ENCODE data around the gene EPHB2.

EPHB2 gene

DNA sequence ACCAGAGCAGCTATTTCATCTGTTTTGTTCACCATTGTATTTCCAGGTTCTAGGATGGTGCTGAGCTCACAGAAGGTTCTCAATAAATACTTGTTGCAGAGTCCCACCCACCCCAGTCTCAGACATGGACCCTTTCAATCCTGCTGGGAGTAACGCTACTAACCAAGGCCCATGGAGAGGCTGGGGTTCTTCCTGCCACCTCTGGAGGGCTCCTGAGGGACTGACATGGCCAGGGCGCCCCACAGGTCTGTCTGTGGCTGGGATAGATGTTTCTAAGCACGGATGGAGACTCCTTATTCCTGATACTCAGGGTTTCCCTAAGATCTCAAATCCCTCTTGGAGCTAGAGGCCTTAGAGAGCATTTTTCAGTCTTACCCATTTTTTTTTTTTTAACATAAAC is 87.4 kb downstream of the EPHB2 start:
- H3K27me3 Mint-ChIP-seq (ENCODE audit: low read depth), result peaks cover 3% of the 10 kb centered on the region
- H3K36me3 Mint-ChIP-seq (ENCODE audit: low read depth), result no peaks in the 10 kb centered on the region
- H3K4me1 Mint-ChIP-seq (ENCODE audit: low read depth), result no peaks in the 10 kb centered on the region
- no peak overlapping the region for H3K27ac Mint-ChIP-seq
- H3K9me3 Mint-ChIP-seq, result no peaks in the 10 kb centered on the region
- no peak overlapping the region for H3K4me3 Mint-ChIP-seq

DNA sequence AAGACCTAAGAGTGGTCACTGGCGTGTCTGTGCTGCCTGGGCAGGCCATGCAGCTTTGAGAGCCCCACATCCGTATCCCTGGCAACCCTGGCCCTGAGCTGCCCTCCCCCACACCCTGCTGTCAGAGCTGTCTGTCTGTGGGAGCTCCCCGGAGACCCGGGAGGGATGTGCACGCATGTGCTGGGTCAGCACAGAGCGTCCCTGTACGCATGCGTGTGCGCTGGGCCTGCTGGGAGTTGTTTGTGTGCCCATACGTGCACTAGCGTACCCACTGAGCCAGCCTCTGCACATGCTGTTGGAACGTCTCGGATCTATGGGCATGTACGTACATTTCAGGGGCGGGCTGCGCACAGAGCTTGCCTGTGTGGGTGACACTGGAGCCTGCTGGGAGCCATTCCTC is 89.3 kb downstream of the EPHB2 start:
- H3K27ac Mint-ChIP-seq, result no peak overlapping the region
- H3K9me3 Mint-ChIP-seq, result no peaks in the 10 kb centered on the region
- H3K36me3 Mint-ChIP-seq (ENCODE audit: low read depth), result no peaks in the 10 kb centered on the region
- H3K4me1 Mint-ChIP-seq (ENCODE audit: low read depth), result no peaks in the 10 kb centered on the region
- no peak overlapping the region for H3K4me3 Mint-ChIP-seq
- peaks cover 3% of the 10 kb centered on the region for H3K27me3 Mint-ChIP-seq (ENCODE audit: low read depth)

DNA sequence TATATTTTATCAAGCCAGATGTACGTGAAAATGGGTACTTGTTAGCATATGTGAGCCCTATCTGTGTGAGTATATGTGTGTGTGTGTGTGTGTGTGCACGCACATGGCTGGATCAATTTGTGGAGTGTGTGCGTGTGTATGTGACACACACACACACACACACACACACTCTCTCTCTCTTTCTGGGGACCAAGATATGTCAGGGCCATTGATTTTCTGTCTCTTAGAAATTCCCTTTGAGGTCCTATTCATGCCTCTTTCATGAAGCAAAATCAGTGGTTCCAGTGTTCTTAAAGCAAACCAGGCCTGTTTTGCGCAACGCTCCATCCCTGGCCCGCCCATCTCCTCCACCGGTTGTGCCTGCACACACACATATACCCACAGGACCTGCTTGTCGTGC is 90.0 kb downstream of the EPHB2 start:
- H3K4me3 Mint-ChIP-seq, result no peak overlapping the region
- H3K9me3 Mint-ChIP-seq, result no peaks in the 10 kb centered on the region
- H3K27ac Mint-ChIP-seq, result no peak overlapping the region
- H3K4me1 Mint-ChIP-seq (ENCODE audit: low read depth), result no peaks in the 10 kb centered on the region
- peaks cover 3% of the 10 kb centered on the region for H3K27me3 Mint-ChIP-seq (ENCODE audit: low read depth)
- H3K36me3 Mint-ChIP-seq (ENCODE audit: low read depth), result no peaks in the 10 kb centered on the region

DNA sequence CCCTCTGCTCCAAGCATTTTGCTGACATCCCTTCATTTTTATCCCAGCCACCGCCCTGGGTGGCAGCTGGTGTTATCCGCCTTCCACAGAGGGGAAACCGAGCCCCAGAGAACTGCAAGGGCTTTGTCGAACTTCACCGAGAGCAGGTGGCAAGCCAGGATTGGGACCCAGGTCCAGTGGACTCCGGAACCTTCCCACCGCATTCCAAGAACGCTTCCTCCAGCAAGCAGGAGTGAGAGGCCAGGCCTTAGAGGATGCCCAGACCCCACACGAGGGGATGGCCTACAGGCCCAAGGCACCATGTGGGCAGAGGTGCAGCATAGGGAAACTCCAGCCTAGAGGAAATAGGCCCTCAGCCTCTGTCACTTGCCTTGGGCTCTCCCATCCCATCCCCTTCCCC is 90.7 kb downstream of the EPHB2 start:
- H3K27ac Mint-ChIP-seq, result no peak overlapping the region
- H3K9me3 Mint-ChIP-seq, result no peaks in the 10 kb centered on the region
- H3K36me3 Mint-ChIP-seq (ENCODE audit: low read depth), result no peaks in the 10 kb centered on the region
- H3K27me3 Mint-ChIP-seq (ENCODE audit: low read depth), result peaks cover 3% of the 10 kb centered on the region
- no peak overlapping the region for H3K4me3 Mint-ChIP-seq
- H3K4me1 Mint-ChIP-seq (ENCODE audit: low read depth), result no peaks in the 10 kb centered on the region

DNA sequence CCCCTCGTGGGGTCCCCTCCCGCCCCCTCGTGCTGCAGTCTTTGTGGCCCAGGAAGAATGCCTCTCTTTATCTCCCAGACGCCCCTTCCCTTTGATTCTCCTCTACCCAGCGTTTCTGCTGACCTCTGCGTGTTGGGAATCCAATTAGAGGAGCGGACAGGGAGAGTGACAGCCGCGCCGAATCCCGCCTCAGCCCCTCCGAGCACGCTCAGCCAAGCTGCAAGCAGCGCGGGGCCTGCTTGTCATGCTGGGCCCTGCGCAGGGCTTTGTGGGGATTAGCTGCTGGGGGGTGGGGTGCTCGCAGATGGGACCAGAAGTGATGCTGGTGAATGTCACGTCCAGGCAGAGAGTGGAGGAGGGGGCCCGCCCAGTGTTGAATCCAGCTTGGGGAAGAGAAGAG is 91.1 kb downstream of the EPHB2 start:
- no peaks in the 10 kb centered on the region for H3K36me3 Mint-ChIP-seq (ENCODE audit: low read depth)
- peaks cover 3% of the 10 kb centered on the region for H3K27me3 Mint-ChIP-seq (ENCODE audit: low read depth)
- no peaks in the 10 kb centered on the region for H3K4me1 Mint-ChIP-seq (ENCODE audit: low read depth)
- H3K9me3 Mint-ChIP-seq, result no peaks in the 10 kb centered on the region
- H3K27ac Mint-ChIP-seq, result no peak overlapping the region
- no peak overlapping the region for H3K4me3 Mint-ChIP-seq

DNA sequence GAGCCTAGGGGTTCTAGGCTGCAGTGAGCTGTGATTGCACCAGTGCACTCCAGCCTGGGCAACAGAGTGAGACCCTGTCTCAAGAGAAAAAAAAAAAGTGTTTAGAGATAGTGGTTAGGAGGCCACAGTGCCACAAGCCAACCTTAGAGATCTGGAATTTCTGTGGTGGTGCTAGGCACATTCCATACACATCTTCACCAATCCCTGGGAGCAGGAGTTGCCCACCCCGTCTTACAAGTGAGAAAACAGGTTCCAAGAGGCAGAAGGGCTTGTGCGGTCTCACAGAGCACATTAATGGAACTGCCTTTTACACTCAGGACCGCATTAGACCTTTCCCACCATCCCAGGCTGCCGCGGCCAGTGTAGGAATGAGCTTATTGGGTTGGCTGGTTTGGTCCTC is 93.2 kb downstream of the EPHB2 start:
- Mint-ChIP-seq H3K4me3 (no peak overlapping the region), H3K27me3 (ENCODE audit: low read depth) (no peaks in the 10 kb centered on the region), H3K27ac (no peak overlapping the region), H3K9me3 (no peaks in the 10 kb centered on the region), H3K4me1 (ENCODE audit: low read depth) (no peaks in the 10 kb centered on the region), H3K36me3 (ENCODE audit: low read depth) (no peaks in the 10 kb centered on the region)

DNA sequence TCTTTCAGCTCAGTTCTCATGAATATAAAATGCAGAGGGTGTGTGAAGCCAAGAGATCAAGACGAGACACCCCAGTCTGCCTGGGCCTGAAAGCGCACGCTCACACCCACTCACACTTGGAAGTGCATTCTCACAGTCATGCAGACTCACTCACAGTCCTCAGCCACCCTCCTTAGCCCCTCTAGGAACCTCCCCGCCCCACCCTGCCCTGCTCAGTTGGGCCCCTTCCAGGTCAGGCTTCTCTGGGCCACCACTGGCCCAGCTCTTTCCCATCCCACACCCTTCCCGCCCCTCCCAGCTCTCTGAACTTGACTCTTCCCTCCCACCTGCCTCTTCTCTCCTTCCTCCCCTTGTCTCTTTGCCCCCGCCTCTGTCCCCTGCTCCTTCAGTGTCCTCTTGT is 93.8 kb downstream of the EPHB2 start:
- Mint-ChIP-seq H3K4me1 (ENCODE audit: low read depth) (no peaks in the 10 kb centered on the region), H3K27ac (no peak overlapping the region)

DNA sequence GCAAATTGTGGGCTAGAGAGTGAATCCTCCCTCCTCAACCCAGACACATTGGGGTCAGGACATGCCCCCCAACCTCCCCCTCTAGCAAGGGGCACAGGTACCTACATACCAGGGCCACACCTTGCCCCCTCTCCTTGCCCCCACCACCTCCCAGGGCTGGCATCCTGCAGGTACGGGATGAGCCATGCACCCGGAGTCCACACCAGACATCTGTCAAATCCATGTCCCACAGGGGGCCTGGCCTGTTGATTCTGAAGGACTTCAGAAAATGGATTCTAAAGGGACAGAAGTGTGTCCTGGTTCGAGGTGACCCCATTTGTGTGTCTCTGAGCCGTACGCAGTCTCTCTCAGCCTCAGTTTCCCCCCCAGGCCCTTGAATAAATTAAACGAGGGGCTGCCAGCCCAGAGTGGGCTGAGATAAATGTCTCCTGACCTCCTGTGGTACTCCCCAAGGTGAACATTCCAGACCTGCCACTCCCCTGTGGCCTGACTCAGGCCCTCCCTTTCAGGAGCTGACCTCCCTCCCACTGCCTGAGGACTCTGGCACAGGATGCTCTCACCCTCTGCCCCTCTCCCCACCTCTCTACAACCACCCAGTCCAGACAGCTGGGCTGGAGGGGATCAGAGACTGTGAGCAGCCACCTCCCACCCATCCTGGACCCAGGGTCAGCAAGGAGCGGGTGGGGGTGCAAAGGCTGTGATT is 94.5 kb downstream of the EPHB2 start:
- no peaks in the 10 kb centered on the region for H3K36me3 Mint-ChIP-seq (ENCODE audit: low read depth)
- H3K4me3 Mint-ChIP-seq, result no peak overlapping the region
- no peaks in the 10 kb centered on the region for H3K4me1 Mint-ChIP-seq (ENCODE audit: low read depth)
- no peaks in the 10 kb centered on the region for H3K9me3 Mint-ChIP-seq
- no peak overlapping the region for H3K27ac Mint-ChIP-seq
- H3K27me3 Mint-ChIP-seq (ENCODE audit: low read depth), result no peaks in the 10 kb centered on the region

More for the DNA sequence above, 93.8 kb downstream of the EPHB2 start:
- H3K36me3 Mint-ChIP-seq (ENCODE audit: low read depth), result no peaks in the 10 kb centered on the region
- no peaks in the 10 kb centered on the region for H3K27me3 Mint-ChIP-seq (ENCODE audit: low read depth)
- no peak overlapping the region for H3K4me3 Mint-ChIP-seq
- H3K9me3 Mint-ChIP-seq, result no peaks in the 10 kb centered on the region

DNA sequence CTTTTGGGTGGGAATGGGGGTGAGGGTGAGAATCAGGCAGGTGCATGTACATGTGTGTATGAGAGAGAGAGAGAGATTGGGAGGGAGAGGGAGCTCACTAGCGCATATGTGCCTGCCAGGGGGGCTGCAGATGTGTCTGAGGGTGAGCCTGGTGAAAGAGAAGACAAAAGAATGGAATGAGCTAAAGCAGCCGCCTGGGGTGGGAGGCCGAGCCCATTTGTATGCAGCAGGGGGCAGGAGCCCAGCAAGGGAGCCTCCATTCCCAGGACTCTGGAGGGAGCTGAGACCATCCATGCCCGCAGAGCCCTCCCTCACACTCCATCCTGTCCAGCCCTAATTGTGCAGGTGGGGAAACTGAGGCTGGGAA is 95.0 kb downstream of the EPHB2 start:
- H3K4me3 Mint-ChIP-seq, result no peak overlapping the region
- no peak overlapping the region for H3K27ac Mint-ChIP-seq
- H3K27me3 Mint-ChIP-seq (ENCODE audit: low read depth), result no peaks in the 10 kb centered on the region
- H3K4me1 Mint-ChIP-seq (ENCODE audit: low read depth), result peaks cover 1% of the 10 kb centered on the region
- no peaks in the 10 kb centered on the region for H3K9me3 Mint-ChIP-seq
- no peaks in the 10 kb centered on the region for H3K36me3 Mint-ChIP-seq (ENCODE audit: low read depth)

DNA sequence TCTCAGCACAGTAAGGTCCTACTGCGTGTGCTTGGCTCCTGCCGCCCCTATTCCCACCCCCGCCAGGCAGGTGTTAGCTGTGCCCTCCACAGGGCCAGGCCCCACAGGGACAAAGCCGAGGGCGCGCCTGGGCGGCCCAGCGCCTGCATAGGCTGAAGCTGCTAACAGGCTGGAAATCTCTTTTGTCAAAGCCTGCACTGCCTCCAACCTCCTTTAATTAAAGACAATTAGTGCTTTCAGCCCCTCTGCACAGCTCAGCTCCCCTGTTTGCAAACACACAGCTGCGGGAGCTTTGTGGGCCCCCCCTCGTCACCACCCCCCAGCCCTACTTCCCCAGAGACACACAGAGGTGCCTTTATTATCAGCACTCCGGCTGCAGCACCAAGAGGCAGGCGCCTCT is 95.9 kb downstream of the EPHB2 start:
- Mint-ChIP-seq H3K36me3 (ENCODE audit: low read depth) (no peaks in the 10 kb centered on the region), H3K4me3 (no peak overlapping the region), H3K27me3 (ENCODE audit: low read depth) (no peaks in the 10 kb centered on the region), H3K27ac (no peak overlapping the region), H3K9me3 (no peaks in the 10 kb centered on the region), H3K4me1 (ENCODE audit: low read depth) (peaks cover 1% of the 10 kb centered on the region)

DNA sequence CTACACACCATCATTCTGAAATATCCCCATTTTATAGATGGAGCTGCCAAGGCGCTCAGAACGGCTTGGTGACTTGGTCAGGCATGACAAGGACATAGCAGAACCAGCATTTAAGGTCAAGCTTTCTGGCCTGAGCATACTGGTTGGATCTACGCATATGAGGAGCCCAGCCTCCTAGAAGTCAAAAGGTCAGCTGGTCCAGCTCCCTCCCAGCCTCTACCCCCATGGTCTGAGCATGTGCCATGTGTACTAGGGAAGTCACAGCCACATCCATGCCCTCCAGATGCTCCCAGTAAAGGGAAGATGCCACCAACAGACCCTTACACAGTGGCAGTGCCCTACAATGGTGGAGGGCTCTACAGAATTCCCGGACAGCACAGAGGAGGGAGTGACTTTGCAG is 96.7 kb downstream of the EPHB2 start:
- Mint-ChIP-seq H3K9me3 (no peaks in the 10 kb centered on the region), H3K4me3 (no peak overlapping the region), H3K27me3 (ENCODE audit: low read depth) (no peaks in the 10 kb centered on the region), H3K36me3 (ENCODE audit: low read depth) (no peaks in the 10 kb centered on the region), H3K4me1 (ENCODE audit: low read depth) (peaks cover 1% of the 10 kb centered on the region), H3K27ac (no peak overlapping the region)

DNA sequence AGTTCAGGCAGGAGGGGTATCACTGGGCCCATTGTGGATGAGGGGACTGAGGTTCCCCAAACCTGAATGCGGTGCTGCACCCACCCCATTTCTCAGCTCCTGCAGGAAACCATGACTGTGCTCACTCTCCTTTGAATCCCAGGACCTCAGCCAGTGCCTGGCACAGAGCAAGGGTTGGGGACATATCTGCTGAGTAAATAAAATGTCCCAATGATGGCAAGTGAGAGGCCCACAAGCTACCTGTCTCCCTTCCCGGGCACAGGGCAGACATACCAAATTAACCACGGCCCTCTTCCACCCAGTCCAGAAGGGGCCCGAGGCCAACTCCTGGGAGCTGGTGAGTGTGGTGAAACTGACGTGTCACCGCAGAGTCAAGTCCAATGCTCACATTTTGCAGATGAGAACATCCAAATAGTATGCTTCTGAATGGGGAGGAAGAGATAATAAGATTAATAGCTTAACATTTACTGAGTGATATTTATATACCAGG is 97.6 kb downstream of the EPHB2 start:
- peaks cover 1% of the 10 kb centered on the region for H3K4me1 Mint-ChIP-seq (ENCODE audit: low read depth)
- no peak overlapping the region for H3K4me3 Mint-ChIP-seq
- H3K27me3 Mint-ChIP-seq (ENCODE audit: low read depth), result no peaks in the 10 kb centered on the region
- no peaks in the 10 kb centered on the region for H3K36me3 Mint-ChIP-seq (ENCODE audit: low read depth)
- H3K9me3 Mint-ChIP-seq, result no peaks in the 10 kb centered on the region
- no peak overlapping the region for H3K27ac Mint-ChIP-seq

DNA sequence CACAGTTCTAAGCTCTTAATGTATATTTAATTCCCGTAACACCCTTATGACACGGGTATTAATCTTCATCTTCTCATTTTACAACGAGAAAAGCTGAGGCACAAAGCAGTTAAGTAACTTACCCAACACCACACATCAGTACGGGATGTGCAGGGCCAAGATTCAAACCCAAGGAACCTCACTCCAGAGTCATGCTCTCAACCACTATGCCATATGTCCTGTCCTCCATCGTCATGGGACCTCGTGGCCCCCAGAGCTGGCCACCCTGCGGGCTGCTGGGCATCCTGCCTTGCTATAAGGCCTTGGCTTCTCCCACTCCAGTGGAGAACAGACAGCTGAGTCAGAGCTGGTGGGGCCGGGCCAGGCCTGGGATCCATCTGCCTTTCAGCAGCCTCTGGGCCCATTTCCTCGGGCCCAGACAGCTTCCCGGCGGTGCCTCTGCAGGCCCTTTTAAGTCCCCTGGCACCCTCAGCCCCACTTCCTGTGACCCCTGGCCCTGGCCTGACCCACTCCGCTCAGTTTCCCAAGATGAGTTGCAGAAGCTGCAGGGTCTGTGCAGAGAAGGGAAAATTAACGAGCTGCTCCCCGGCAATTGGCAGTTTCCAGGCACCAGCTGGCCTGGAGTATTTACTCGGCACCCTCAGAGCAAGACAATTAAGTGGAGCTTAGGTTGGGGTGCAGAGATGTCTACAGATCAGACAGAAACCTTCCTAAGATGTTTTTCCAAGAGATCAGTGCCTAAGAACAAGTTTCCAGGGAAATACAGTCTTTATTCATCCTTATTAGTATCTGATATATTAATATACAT is 98.2 kb downstream of the EPHB2 start:
- peaks cover 1% of the 10 kb centered on the region for H3K4me1 Mint-ChIP-seq (ENCODE audit: low read depth)
- no peaks in the 10 kb centered on the region for H3K9me3 Mint-ChIP-seq
- H3K27ac Mint-ChIP-seq, result no peak overlapping the region
- no peaks in the 10 kb centered on the region for H3K36me3 Mint-ChIP-seq (ENCODE audit: low read depth)
- no peak overlapping the region for H3K4me3 Mint-ChIP-seq
- no peaks in the 10 kb centered on the region for H3K27me3 Mint-ChIP-seq (ENCODE audit: low read depth)

DNA sequence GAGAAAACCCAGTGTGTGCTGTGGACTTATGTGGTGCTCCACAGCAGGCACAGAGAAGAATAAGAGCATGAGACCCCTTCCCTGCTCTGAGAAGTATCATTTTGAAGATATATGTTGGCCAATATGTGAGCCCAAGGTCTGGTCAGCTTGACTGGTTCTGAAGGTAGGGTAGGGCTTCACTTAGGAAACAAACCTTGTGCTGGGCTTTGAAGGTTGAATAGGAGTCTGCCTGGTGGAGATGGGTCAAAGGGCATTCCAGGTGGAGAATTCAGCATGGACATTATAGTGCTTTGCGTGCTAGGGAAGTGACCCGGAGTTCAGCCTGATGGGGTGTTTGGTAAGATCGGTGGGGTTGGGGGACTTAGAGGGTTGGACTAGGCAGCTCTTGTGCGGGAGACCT is 99.1 kb downstream of the EPHB2 start:
- Mint-ChIP-seq H3K4me1 (ENCODE audit: low read depth) (peaks cover 1% of the 10 kb centered on the region), H3K27ac (no peak overlapping the region), H3K4me3 (no peak overlapping the region)

DNA sequence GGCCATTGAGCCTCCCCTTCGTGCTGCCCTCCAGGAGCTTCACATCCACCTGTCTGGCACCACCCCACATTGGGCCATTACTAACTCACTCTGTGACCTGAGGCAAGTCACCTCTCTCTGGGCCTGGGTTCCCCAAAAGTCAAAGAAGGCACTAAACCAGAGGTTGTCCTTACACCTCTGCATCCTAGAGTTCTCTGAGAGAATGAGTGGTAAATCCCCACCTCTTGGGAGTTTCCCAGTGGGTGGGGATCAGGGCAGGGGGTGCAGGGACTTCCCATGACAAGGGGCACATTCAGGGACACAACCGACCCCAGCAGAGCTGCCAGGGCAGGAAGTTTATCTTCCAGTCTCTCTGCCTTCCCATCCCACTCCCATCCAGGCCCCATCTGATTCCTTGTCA is 99.7 kb downstream of the EPHB2 start:
- H3K4me3 Mint-ChIP-seq, result no peak overlapping the region
- no peaks in the 10 kb centered on the region for H3K9me3 Mint-ChIP-seq
- no peaks in the 10 kb centered on the region for H3K27me3 Mint-ChIP-seq (ENCODE audit: low read depth)
- peaks cover 1% of the 10 kb centered on the region for H3K4me1 Mint-ChIP-seq (ENCODE audit: low read depth)
- no peak overlapping the region for H3K27ac Mint-ChIP-seq
- H3K36me3 Mint-ChIP-seq (ENCODE audit: low read depth), result no peaks in the 10 kb centered on the region

More for the DNA sequence above, 99.1 kb downstream of the EPHB2 start:
- H3K9me3 Mint-ChIP-seq, result no peaks in the 10 kb centered on the region
- no peaks in the 10 kb centered on the region for H3K27me3 Mint-ChIP-seq (ENCODE audit: low read depth)
- no peaks in the 10 kb centered on the region for H3K36me3 Mint-ChIP-seq (ENCODE audit: low read depth)

All from T-helper 1 cell treated with Interleukin-12 subunit alpha and Interleukin-12 subunit beta and Interleukin-4 antibody, amounts not matched to agents 30 μg/mL and 1 μg/mL, for 36 hours (primary cell).